Measurements from ENCODE around the gene TMEM167B. TPM values are rescaled to one million over a fixed set of nuclear protein-coding genes. Genes with fewer than 3 reads are reported as not detected.

The TMEM167B gene
- polyA plus RNA-seq, result 10 to 100 TPM in 1 of 2 donors, 1 to 10 TPM in 1; 7.7 to 14.7 TPM

- H3K27ac ChIP-seq (ENCODE audit: low read depth in 2 of 2, low read length in 1 of 2), result peak within 1 kb of the TSS; percentile 90 to 100
- H3K4me1 ChIP-seq (ENCODE audit: control insufficient read depth in 2 of 2, insufficient read depth in 2 of 2, low read length in 1 of 2), result no peaks in the 10 kb centered on the region
- peaks cover 0 to 4% of the 10 kb centered on the region in 2 donors for H3K36me3 ChIP-seq (ENCODE audit: control insufficient read depth in 2 of 2, insufficient read depth in 2 of 2, low read length in 1 of 2)
- 3 to 4% methylated on average over 67 of the region's 67 CpGs for WGBS, 2 donors
- no peaks in the 10 kb centered on the region for H3K27me3 ChIP-seq (ENCODE audit: control insufficient read depth in 1 of 2, insufficient read depth in 2 of 2, low read length in 2 of 2)
- H3K4me3 ChIP-seq (ENCODE audit: low read depth in 1 of 2, low read length in 2 of 2), result peak within 1 kb of the TSS; percentile 70 to 89
- no peaks in the 10 kb centered on the region for H3K9me3 ChIP-seq (ENCODE audit: control insufficient read depth in 2 of 2, insufficient read depth in 1 of 2, low read depth in 1 of 2, low read length in 1 of 2)
These were observed at the start of gene TMEM167B for GRCh38 chr1:109090196-109091077. TMEM167B (plus strand) TSS chr1:109090764; CDS start chr1:109090873, 109 bp downstream.

- H3K4me3 ChIP-seq (ENCODE audit: low read depth in 1 of 2, low read length in 2 of 2), result peak overlapping the region; percentile 93 to 96
- H3K9me3 ChIP-seq (ENCODE audit: control insufficient read depth in 2 of 2, insufficient read depth in 1 of 2, low read depth in 1 of 2, low read length in 1 of 2), result no peaks in the 10 kb centered on the region
- no peaks in the 10 kb centered on the region for H3K36me3 ChIP-seq (ENCODE audit: control insufficient read depth in 2 of 2, insufficient read depth in 2 of 2, low read length in 1 of 2)
- 0 to 1% methylated on average over 42 to 44 of the region's 44 CpGs for WGBS, 2 donors
- no peaks in the 10 kb centered on the region for H3K27me3 ChIP-seq (ENCODE audit: control insufficient read depth in 1 of 2, insufficient read depth in 2 of 2, low read length in 2 of 2)
- peak overlapping the region; percentile 95 for H3K27ac ChIP-seq (ENCODE audit: low read depth in 2 of 2, low read length in 1 of 2)
- H3K4me1 ChIP-seq (ENCODE audit: control insufficient read depth in 2 of 2, insufficient read depth in 2 of 2, low read length in 1 of 2), result no peaks in the 10 kb centered on the region
These were observed 49.5 kb upstream of the TMEM167B start for GRCh38 chr1:109040989-109041620.

- no peaks in the 10 kb centered on the region for H3K36me3 ChIP-seq (ENCODE audit: control insufficient read depth in 2 of 2, insufficient read depth in 2 of 2, low read length in 1 of 2)
- H3K27ac ChIP-seq (ENCODE audit: low read depth in 2 of 2, low read length in 1 of 2), result peak within 1 kb of the TSS; percentile 95
- no peaks in the 10 kb centered on the region for H3K9me3 ChIP-seq (ENCODE audit: control insufficient read depth in 2 of 2, insufficient read depth in 1 of 2, low read depth in 1 of 2, low read length in 1 of 2)
- WGBS, 2 donors, result 0 to 1% methylated on average over 72 to 90 of the region's 90 CpGs
- no peaks in the 10 kb centered on the region for H3K27me3 ChIP-seq (ENCODE audit: control insufficient read depth in 1 of 2, insufficient read depth in 2 of 2, low read length in 2 of 2)
- peak within 1 kb of the TSS; percentile 93 to 96 for H3K4me3 ChIP-seq (ENCODE audit: low read depth in 1 of 2, low read length in 2 of 2)
- no peaks in the 10 kb centered on the region for H3K4me1 ChIP-seq (ENCODE audit: control insufficient read depth in 2 of 2, insufficient read depth in 2 of 2, low read length in 1 of 2)
These were observed 48.7 kb upstream of the TMEM167B start, which contains the start of gene WDR47 for GRCh38 chr1:109041621-109042468. WDR47 (minus strand) TSS chr1:109042102; CDS start chr1:109023512, 18,590 bp downstream.

GRCh38 chr1:109045595-109045994 lies 45.0 kb upstream of the TMEM167B start:
- 68 to 80% methylated on average over 1 of the region's 1 CpG for WGBS, 2 donors
- Histone ChIP-seq H3K27ac (ENCODE audit: low read depth in 2 of 2, low read length in 1 of 2) (no peak overlapping the region), H3K4me1 (ENCODE audit: control insufficient read depth in 2 of 2, insufficient read depth in 2 of 2, low read length in 1 of 2) (peaks cover 0 to 2% of the 10 kb centered on the region in 2 donors), H3K36me3 (ENCODE audit: control insufficient read depth in 2 of 2, insufficient read depth in 2 of 2, low read length in 1 of 2) (no peaks in the 10 kb centered on the region), H3K4me3 (ENCODE audit: low read depth in 1 of 2, low read length in 2 of 2) (no peak overlapping the region), H3K9me3 (ENCODE audit: control insufficient read depth in 2 of 2, insufficient read depth in 1 of 2, low read depth in 1 of 2, low read length in 1 of 2) (no peaks in the 10 kb centered on the region), H3K27me3 (ENCODE audit: control insufficient read depth in 1 of 2, insufficient read depth in 2 of 2, low read length in 2 of 2) (no peaks in the 10 kb centered on the region)

- Histone ChIP-seq H3K9me3 (ENCODE audit: control insufficient read depth in 2 of 2, insufficient read depth in 1 of 2, low read depth in 1 of 2, low read length in 1 of 2) (no peaks in the 10 kb centered on the region), H3K27me3 (ENCODE audit: control insufficient read depth in 1 of 2, insufficient read depth in 2 of 2, low read length in 2 of 2) (no peaks in the 10 kb centered on the region), H3K36me3 (ENCODE audit: control insufficient read depth in 2 of 2, insufficient read depth in 2 of 2, low read length in 1 of 2) (no peaks in the 10 kb centered on the region), H3K4me3 (ENCODE audit: low read depth in 1 of 2, low read length in 2 of 2) (no peak overlapping the region), H3K4me1 (ENCODE audit: control insufficient read depth in 2 of 2, insufficient read depth in 2 of 2, low read length in 1 of 2) (peaks cover 0 to 2% of the 10 kb centered on the region in 2 donors), H3K27ac (ENCODE audit: low read depth in 2 of 2, low read length in 1 of 2) (peak overlapping the region; percentile 50 to 71)
- 51 to 61% methylated on average over 4 of the region's 4 CpGs for WGBS, 2 donors
These were observed 43.9 kb upstream of the TMEM167B start for GRCh38 chr1:109046671-109047070.

- Histone ChIP-seq H3K27me3 (ENCODE audit: control insufficient read depth in 1 of 2, insufficient read depth in 2 of 2, low read length in 2 of 2) (no peaks in the 10 kb centered on the region), H3K36me3 (ENCODE audit: control insufficient read depth in 2 of 2, insufficient read depth in 2 of 2, low read length in 1 of 2) (no peaks in the 10 kb centered on the region), H3K9me3 (ENCODE audit: control insufficient read depth in 2 of 2, insufficient read depth in 1 of 2, low read depth in 1 of 2, low read length in 1 of 2) (no peaks in the 10 kb centered on the region), H3K27ac (ENCODE audit: low read depth in 2 of 2, low read length in 1 of 2) (peak overlapping the region in 1 of 2 donors; percentile 21), H3K4me3 (ENCODE audit: low read depth in 1 of 2, low read length in 2 of 2) (no peak overlapping the region), H3K4me1 (ENCODE audit: control insufficient read depth in 2 of 2, insufficient read depth in 2 of 2, low read length in 1 of 2) (peaks cover 0 to 2% of the 10 kb centered on the region in 2 donors)
- WGBS, 2 donors, result 67 to 80% methylated on average over 6 of the region's 6 CpGs
These were observed 43.2 kb upstream of the TMEM167B start for GRCh38 chr1:109047339-109047738.

GRCh38 chr1:109048335-109048734 lies 42.2 kb upstream of the TMEM167B start:
- peaks cover 0 to 2% of the 10 kb centered on the region in 2 donors for H3K4me1 ChIP-seq (ENCODE audit: control insufficient read depth in 2 of 2, insufficient read depth in 2 of 2, low read length in 1 of 2)
- no peaks in the 10 kb centered on the region for H3K9me3 ChIP-seq (ENCODE audit: control insufficient read depth in 2 of 2, insufficient read depth in 1 of 2, low read depth in 1 of 2, low read length in 1 of 2)
- no peaks in the 10 kb centered on the region for H3K27me3 ChIP-seq (ENCODE audit: control insufficient read depth in 1 of 2, insufficient read depth in 2 of 2, low read length in 2 of 2)
- WGBS, 2 donors, result 31 to 37% methylated on average over 2 of the region's 2 CpGs
- H3K36me3 ChIP-seq (ENCODE audit: control insufficient read depth in 2 of 2, insufficient read depth in 2 of 2, low read length in 1 of 2), result no peaks in the 10 kb centered on the region
- H3K4me3 ChIP-seq (ENCODE audit: low read depth in 1 of 2, low read length in 2 of 2), result no peak overlapping the region
- no peak overlapping the region for H3K27ac ChIP-seq (ENCODE audit: low read depth in 2 of 2, low read length in 1 of 2)

GRCh38 chr1:109050228-109050995 lies 40.2 kb upstream of the TMEM167B start:
- no peak overlapping the region for H3K4me3 ChIP-seq (ENCODE audit: low read depth in 1 of 2, low read length in 2 of 2)
- peak overlapping the region; percentile 75 to 90 for H3K27ac ChIP-seq (ENCODE audit: low read depth in 2 of 2, low read length in 1 of 2)
- peaks cover 0 to 2% of the 10 kb centered on the region in 2 donors for H3K4me1 ChIP-seq (ENCODE audit: control insufficient read depth in 2 of 2, insufficient read depth in 2 of 2, low read length in 1 of 2)
- H3K36me3 ChIP-seq (ENCODE audit: control insufficient read depth in 2 of 2, insufficient read depth in 2 of 2, low read length in 1 of 2), result no peaks in the 10 kb centered on the region
- H3K27me3 ChIP-seq (ENCODE audit: control insufficient read depth in 1 of 2, insufficient read depth in 2 of 2, low read length in 2 of 2), result no peaks in the 10 kb centered on the region
- 51 to 59% methylated on average over 7 of the region's 7 CpGs for WGBS, 2 donors
- H3K9me3 ChIP-seq (ENCODE audit: control insufficient read depth in 2 of 2, insufficient read depth in 1 of 2, low read depth in 1 of 2, low read length in 1 of 2), result no peaks in the 10 kb centered on the region
